Breast epithelium (tissue), 3 donors: ENCODE data around the gene FYN.

Experiments
- POLR2A ChIP-seq: fragments of 450-650 bp; IDR thresholded peaks from one replicate; pipeline ENCODE4 v1.6.1; 2016; ENCODE audit warnings: antibody characterized with exemption, mild to moderate bottlenecking, moderate library complexity
- POLR2AphosphoS5 ChIP-seq, 3 donors: sonication (generic); formaldehyde crosslinking; IDR thresholded peaks; one replicate each; pipeline ENCODE4 v1.6.1; 2017; ENCODE audit warnings: antibody characterized with exemption in 3 of 3
- TF ChIP-seq, protein P1 (sequence below), 3 donors: fragments of 450-650 bp; IDR thresholded peaks; one replicate each; pipeline ENCODE4 v1.5.1; 2016 to 2017; ENCODE audit warnings: antibody characterized with exemption in 3 of 3, mild to moderate bottlenecking in 3 of 3, moderate library complexity in 3 of 3

DNA sequence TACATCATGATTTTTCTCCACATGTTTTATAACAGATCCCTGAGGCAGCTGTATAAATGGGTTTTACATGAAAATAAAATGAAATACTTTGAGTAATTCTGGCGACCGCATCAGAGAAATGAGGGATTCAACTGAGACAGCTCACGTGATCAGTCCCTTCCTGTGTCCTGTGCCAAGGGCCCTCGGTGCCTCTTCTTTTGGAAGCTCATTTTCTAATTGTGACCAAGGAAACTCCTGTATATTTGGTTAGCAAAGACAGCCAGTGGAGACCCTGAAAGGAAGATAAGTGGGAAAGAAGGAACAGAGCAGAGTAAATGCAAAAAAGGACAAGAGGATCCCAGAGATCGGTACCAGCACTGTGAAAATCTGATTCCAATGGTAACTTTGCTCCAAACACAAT lies 129.9 kb downstream of the FYN start:
- TF ChIP-seq, protein P1, sequence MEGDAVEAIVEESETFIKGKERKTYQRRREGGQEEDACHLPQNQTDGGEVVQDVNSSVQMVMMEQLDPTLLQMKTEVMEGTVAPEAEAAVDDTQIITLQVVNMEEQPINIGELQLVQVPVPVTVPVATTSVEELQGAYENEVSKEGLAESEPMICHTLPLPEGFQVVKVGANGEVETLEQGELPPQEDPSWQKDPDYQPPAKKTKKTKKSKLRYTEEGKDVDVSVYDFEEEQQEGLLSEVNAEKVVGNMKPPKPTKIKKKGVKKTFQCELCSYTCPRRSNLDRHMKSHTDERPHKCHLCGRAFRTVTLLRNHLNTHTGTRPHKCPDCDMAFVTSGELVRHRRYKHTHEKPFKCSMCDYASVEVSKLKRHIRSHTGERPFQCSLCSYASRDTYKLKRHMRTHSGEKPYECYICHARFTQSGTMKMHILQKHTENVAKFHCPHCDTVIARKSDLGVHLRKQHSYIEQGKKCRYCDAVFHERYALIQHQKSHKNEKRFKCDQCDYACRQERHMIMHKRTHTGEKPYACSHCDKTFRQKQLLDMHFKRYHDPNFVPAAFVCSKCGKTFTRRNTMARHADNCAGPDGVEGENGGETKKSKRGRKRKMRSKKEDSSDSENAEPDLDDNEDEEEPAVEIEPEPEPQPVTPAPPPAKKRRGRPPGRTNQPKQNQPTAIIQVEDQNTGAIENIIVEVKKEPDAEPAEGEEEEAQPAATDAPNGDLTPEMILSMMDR (IDR thresholded peaks at IDR 0.05) = no peak
- TF ChIP-seq POLR2A = no peak
- TF ChIP-seq POLR2AphosphoS5 (IDR thresholded peaks at IDR 0.05) = no peak
